Parietal lobe (tissue), 2 donors: ENCODE measurements around the gene SOS1. TPM values are rescaled to one million over a fixed set of nuclear protein-coding genes. Genes with fewer than 3 reads are reported as not detected.

Source experiments
- small RNA-seq: library from RNA; depleted of rRNA; stranded (forward); fragments of <200 nt; gene quantifications from one replicate; pipeline ENCODE3, GENCODE V24; 2014; ENCODE audit warnings: low replicate concordance
- total RNA-seq: library from RNA; depleted of rRNA; stranded (reverse); fragments of >200 nt; gene quantifications from one replicate; pipeline ENCODE4 v1.2.3, GENCODE V29; 2014

Gene SOS1
- 83.6 TPM for total RNA-seq

GRCh38 chr2:39120771-39121522 lies at the start of gene SOS1:
TSS of gene SOS1 (minus strand) at chr2:39121051. CDS start at chr2:39120422, 629 bp downstream.

Small RNA genes lying within 50 kb of the gene (small RNA-seq; reads per million reads assigned to genes)
- gene HSPE1P13, result not detected
- gene RF00019, result not detected
- gene RN7SL96P, result not detected
- gene RNU6-198P, result not detected

Other genes with a start within 250 kb of the SOS1 start
- gene DHX57, start 245.1 kb downstream of the SOS1 start, total RNA-seq, result 64.5 TPM
- gene MORN2, start 245.1 kb downstream of the SOS1 start, total RNA-seq, result 21.3 TPM
- gene ARHGEF33, start 231.2 kb downstream of the SOS1 start, total RNA-seq, result 6.9 TPM
- gene CDKL4, start 122.9 kb upstream of the SOS1 start, total RNA-seq, result 6.3 TPM